IPS-NIHi7 (cell line): ENCODE measurements around the gene SELENOO.

Experiments used
- DNase-seq: peaks from one replicate; pipeline ENCODE4 v3.0.0; 2012; ENCODE audit warnings: mixed read lengths; ENCODE audit errors: extremely low spot score

The SELENOO gene

DNA sequence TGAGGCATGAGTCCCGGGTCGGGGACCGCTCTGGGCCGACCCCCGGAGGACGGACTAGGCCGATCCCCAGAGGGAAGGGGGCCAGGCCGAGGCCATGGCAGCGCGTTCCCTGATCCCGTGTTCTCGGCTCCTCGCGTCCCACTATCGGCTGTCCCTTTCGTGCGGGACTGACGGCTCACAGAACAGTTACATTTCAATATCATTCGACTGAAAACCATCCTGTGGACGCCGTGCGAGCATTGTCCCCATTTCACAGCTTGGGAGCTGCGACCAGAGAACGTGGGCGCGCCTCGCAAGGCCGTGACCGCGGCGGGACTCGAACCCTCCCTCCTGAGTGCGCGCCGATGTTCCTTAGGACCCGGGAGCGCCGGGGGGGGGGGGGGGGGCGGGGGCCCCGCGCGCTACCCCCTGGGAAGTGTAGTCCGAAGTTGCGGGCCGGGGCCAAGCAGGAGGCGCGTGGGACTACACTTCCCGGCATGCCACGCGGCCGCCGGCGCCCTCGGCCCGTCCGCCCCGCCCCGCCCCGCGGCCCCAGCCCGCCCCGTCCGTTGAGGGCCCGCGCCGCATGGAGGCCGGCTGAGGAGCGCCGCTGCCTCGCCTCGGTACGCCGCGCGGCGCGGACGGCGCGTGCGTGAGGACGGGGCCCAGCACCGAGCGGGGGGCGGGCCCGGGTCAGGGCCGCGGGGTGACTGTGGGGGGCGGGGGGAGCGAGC, 15.3 kb upstream of the SELENOO start, which contains the start of gene TRABD:
Gene TRABD (plus strand): TSS at position 539 of the 713 bp plus-strand sequence. CDS start 7,148 bp downstream, outside the sequence.
- peak; percentile 97 for DNase-seq

DNA sequence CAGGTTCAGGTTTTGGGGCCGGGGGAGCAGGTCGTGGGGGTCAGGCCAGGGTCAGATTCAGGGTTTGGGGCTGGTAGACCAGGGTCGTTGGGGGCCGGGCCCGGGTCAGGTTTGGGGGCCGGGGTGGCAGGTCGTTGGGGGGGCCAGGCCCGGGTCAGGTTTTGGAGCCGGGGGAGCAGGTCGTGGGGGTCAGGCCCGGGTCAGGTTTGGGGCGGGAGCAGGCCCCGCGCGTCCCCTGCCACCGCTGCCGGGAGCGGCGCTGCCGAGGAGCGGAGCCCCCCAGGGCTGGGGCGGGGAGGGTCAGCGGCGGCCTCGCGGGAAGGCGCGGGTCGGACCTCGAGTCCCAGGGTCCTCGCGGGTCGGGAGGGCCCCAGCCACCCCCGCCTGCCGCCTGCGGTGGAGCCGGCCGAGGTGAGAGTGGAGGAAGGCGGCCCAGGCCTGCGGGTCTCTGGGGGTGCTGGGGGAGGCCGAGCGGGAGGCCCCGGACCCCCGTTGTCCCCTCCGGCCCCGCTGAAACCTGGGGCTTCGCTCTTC, 14.6 kb upstream of the SELENOO start:
- no peak for DNase-seq

- DNase-seq, result no peak
These were observed 13.9 kb upstream of the SELENOO start for GRCh38 chr22:50186761-50187523.

DNA sequence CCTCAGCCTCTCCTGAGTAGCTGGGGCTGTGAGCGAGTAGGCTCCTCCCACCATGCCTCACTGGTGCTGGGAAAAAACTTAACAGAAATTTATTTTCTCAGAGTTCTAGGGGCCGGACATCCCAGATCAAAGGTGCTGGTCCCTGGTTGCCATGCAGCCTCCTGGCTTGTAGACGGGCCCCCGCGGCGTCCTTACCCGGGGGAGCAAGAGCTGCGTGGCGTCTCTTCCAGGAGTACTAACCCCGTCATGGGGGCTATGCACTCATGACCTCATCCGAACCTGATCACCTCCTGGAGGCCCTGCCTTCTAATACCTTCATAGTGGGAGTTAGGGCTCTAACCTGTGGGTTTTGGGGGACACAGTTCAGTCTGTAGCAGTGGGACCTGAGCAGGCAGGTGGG, 12.5 kb upstream of the SELENOO start:
- no peak for DNase-seq

DNA sequence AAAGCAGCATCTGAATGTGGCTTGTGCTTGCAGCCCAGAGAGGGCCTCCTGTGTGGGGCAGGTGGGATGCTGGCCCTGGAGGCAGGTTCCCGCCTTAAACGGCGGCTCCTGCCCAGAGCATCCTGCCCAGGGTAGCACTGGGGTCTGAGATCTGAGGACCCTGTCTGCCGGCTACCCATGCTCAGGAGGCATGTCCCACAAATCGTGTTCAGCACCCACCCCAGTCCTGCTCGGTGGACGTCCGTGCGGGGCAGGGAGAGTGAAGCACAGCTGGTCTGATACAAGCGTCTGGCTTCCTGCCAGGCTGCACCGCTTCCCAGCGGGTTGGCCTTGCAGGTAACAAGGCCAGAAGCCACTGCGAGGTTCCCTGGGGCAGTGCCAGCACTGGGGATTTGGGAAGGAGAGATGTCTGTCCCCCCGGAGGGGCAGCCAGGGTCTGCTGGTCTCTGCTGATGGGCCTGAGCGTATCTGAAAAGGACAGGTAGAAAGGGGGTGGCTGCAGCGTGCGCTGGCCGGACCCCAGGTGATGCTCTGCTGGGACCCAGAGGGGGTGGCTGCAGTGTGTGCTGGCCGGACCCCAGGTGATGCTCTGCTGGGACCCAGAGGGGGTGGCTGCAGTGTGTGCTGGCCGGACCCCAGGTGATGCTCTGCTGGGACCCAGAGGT, 11.5 kb upstream of the SELENOO start:
- no peak for DNase-seq

DNA sequence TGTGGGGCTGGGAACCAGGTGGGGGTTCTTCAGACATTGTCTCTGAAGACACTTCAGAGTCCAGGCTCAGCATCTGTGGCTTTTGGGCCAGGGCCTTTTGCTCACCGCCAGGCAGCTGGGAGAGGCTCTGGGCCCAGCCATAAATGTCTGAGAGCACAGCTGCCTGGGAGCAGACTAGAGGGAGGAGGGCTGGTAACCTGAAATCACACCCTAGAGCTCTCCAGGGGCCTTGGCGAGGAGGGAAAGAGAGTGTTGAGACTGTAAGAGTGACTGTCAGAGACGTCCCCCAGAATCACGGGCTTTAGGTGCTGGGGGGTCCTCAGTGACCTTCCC, 11.0 kb upstream of the SELENOO start:
- no peak for DNase-seq

GRCh38 chr22:50190182-50190940, 10.4 kb upstream of the SELENOO start:
- DNase-seq, result peak; percentile 78

- DNase-seq, result no peak
These were observed 9.7 kb upstream of the SELENOO start for GRCh38 chr22:50190941-50191741.

- DNase-seq, result no peak
These were observed 8.2 kb upstream of the SELENOO start for GRCh38 chr22:50192436-50193204.

- no peak for DNase-seq
These were observed 7.2 kb upstream of the SELENOO start for GRCh38 chr22:50193621-50194020.

GRCh38 chr22:50194037-50194805, 6.6 kb upstream of the SELENOO start:
- no peak for DNase-seq

DNA sequence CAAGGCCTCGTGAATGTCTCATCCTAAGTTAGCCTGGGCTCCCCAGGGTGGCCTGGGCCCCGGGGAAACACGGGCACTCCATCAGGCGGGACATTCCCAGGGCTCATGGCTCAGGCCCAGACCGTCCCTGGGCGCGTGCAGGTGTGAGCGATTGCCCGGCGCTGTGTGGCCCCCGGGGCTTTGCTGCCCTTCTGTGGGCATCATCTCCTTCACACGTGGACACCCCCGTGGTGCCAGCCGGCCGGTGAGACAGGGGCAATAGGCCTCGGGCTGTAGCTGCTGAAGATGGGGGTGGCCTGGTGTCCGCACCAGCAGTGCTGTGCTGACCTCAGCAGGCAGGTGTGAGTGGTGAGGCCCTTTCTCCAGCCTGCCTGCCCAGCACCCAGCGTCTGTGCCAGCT, 4.6 kb upstream of the SELENOO start:
- DNase-seq, result no peak

DNA sequence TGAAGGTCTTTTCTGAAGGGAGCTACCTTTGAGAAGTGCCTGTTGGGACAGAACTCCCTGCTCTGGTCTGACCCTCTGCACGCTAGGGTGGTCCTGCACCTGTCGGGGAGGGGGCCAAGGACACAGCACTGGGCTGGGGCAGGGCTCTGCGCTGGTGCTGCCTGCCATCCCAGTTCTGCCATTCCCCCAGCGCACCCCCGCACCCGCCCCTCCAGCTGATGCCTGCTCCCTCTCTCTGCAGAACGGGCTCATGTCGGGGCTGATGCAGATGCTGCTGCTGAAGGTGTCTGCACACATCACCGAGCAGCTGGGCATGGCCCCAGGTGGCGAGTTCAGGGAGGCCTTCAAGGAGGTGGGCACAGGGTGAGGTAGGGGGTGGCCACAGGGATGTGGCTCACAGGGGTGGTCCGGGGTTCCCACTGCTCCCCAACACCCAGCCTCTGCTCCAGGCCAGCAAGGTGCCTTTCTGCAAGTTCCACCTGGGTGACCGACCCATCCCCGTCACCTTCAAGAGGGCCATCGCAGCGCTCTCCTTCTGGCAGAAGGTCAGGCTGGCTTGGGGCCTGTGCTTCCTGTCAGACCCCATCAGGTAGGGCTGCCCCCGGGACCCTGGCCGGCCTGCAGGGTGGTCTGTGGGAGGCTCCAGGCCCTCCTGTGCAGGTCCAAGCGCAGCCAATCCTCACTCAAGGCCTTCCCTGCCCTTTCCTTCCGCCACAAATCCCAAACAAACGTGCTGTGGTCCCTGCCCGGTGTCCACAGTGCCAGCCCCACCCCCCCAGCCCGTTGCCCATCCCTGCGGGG, 3.6 kb upstream of the SELENOO start:
- DNase-seq, result no peak

DNA sequence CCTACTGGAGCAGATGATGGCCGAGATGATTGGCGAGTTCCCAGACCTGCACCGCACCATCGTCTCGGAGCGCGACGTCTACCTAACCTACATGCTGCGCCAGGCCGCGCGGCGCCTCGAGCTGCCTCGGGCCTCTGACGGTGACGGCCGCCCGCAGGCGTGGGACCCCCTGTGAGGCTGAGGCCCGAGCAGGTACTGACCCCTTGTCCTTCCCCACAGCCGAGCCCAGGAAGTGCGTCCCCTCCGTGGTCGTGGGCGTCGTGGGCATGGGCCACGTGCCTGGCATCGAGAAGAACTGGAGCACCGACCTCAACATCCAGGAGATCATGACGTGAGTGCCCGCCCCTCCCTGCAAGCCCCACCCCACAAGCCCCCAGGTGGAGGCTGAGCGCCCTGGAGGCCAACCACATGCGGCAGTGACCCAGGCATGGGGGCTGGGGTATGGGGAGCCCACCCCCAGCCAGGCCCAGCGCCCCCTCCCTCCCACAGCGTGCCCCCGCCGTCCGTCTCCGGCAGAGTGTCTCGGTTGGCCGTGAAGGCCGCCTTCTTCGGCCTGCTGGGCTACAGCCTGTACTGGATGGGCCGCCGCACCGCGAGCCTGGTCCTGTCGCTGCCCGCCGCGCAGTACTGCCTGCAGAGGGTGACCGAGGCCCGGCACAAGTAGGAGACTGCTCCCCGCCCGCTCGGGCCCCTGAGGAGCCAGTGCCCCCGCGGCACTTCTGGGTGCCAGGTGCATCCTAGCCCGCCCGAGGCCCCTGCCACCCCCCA, 2.8 kb upstream of the SELENOO start:
- DNase-seq, result no peak

- no peak for DNase-seq
These were observed 2.2 kb upstream of the SELENOO start for GRCh38 chr22:50198624-50199017.

DNA sequence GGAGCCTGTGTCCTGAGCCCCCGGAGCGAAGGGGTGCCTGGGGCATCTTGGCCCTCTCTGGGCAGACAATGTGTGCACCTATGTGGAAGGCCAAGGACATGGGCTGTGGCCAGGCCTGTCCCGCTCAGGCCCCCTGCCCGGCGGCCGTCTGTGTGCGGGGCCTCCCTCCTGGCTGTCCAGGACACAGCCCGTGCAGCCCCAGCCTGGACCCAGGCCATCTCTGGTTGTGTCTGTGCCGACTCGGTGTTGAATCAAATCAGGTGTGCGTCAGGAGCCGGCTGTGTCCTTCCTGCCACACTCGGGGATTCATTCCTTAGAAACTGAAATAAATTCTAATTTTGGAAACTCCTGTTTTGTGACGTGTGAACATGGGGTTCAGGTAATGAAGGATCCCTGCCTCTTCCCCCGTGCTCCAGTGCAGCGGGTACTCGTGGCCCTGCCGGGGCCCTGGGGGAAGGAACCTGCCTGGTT, 1.5 kb upstream of the SELENOO start:
- no peak for DNase-seq

DNA sequence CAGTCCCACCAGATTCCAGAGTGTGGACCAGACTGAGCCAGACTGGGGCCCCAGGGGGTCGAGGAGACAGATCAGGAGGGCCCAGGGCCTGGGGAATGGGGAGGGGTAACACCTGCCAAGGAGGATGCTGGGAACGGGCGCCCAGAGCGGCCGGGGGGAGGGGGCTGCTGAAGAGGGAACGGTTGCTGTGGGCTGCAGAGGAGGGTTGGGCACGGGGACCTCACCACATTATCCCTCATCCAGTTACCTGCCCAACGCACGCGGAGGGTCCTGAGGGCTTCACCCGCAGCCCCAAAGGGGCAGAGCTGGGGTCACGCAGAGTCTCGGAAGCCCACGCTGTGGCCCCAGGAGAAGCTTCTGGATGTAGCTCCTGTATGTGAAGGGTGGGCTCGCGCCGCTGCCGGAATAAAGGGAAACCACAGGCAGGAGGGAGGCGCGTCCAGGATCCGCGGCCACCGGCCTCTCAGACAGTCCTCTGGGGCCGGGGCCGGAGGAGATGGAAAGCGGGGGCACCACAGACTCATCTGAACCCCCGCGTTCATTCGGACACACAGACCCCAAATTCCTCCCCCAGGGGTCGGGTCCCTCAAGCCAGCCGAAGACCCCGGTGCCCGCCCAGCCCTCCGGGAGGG, 866 bp upstream of the SELENOO start:
- peak; percentile 70 for DNase-seq
